ENCODE measurements around the gene KIRREL1.

GRCh38 chr1:158017800-158018595 lies 24.6 kb downstream of the KIRREL1 start:
- TF ChIP-seq CTCF (IDR thresholded peaks at IDR 0.05) (no peak), EZH2 (IDR thresholded peaks at IDR 0.05) (no peak), EZH2phosphoT487 (IDR thresholded peaks at IDR 0.05) (no peak)

Data from neural progenitor cell (in vitro differentiated cells).